Effector memory CD4-positive, alpha-beta T cell (primary cell): ENCODE results near the gene SLC5A6.
"Not testable (repeated sequence)": the region's sequence is repeated elsewhere in the genome, so short reads cannot be mapped to it uniquely, and the experiment has no call there.

Experiments used
- DNase-seq, 3 donors: peaks; one replicate each; pipeline ENCODE4 v3.0.0-alpha.2; 2020
- H3K27ac ChIP-seq: 2 replicates; pipeline ENCODE4 v1.7.0; 2013; ENCODE audit warnings: mild to moderate bottlenecking, low read length, moderate library complexity; ENCODE audit not compliant: insufficient read depth, poor library complexity, severe bottlenecking
- H3K27me3 ChIP-seq: replicated peaks from 2 replicates; pipeline ENCODE4 v1.7.0; 2013; ENCODE audit warnings: mild to moderate bottlenecking, low read length; ENCODE audit not compliant: insufficient read depth, control insufficient read depth, poor library complexity, severe bottlenecking
- H3K36me3 ChIP-seq: 2 replicates; pipeline ENCODE4 v1.7.0; 2013; ENCODE audit warnings: mild to moderate bottlenecking, low read length, moderate library complexity; ENCODE audit not compliant: control insufficient read depth, insufficient read depth
- H3K4me1 ChIP-seq: 2 replicates; pipeline ENCODE4 v1.7.0; 2013; ENCODE audit warnings: low read length, mild to moderate bottlenecking; ENCODE audit not compliant: control insufficient read depth, insufficient read depth, poor library complexity, severe bottlenecking
- H3K4me3 ChIP-seq: 2 replicates; pipeline ENCODE4 v1.7.0; 2013; ENCODE audit warnings: low read length, low read depth, mild to moderate bottlenecking; ENCODE audit not compliant: insufficient read depth, poor library complexity, severe bottlenecking
- H3K9me3 ChIP-seq: 2 replicates; pipeline ENCODE4 v1.7.0; 2013; ENCODE audit warnings: mild to moderate bottlenecking, low read length, moderate library complexity; ENCODE audit not compliant: control insufficient read depth

The SLC5A6 gene

GRCh38 chr2:27179344-27180000 is 32.6 kb downstream of the SLC5A6 start:
- no peaks in the 10 kb centered on the region for H3K27me3 ChIP-seq
- H3K4me3 ChIP-seq, result no peak overlapping the region
- H3K4me1 ChIP-seq, result no peaks in the 10 kb centered on the region
- H3K36me3 ChIP-seq, result no peaks in the 10 kb centered on the region
- H3K9me3 ChIP-seq, result no peaks in the 10 kb centered on the region
- DNase-seq, result no peak
- no peak overlapping the region for H3K27ac ChIP-seq

- H3K4me3 ChIP-seq, result no peak overlapping the region
Observed at GRCh38 chr2:27178469-27178868, 33.6 kb downstream of the SLC5A6 start.

GRCh38 chr2:27177441-27178351 is 34.4 kb downstream of the SLC5A6 start:
- no peaks in the 10 kb centered on the region for H3K36me3 ChIP-seq
- H3K27me3 ChIP-seq, result no peaks in the 10 kb centered on the region
- no peak for DNase-seq
- H3K4me3 ChIP-seq, result no peak overlapping the region
- H3K9me3 ChIP-seq, result no peaks in the 10 kb centered on the region
- no peaks in the 10 kb centered on the region for H3K4me1 ChIP-seq
- H3K27ac ChIP-seq, result no peak overlapping the region

More at GRCh38 chr2:27178469-27178868, 33.6 kb downstream of the SLC5A6 start:
- Histone ChIP-seq H3K9me3 (no peaks in the 10 kb centered on the region), H3K27ac (no peak overlapping the region), H3K4me1 (no peaks in the 10 kb centered on the region), H3K27me3 (no peaks in the 10 kb centered on the region), H3K36me3 (no peaks in the 10 kb centered on the region)
- no peak for DNase-seq

GRCh38 chr2:27175781-27176180 is 36.3 kb downstream of the SLC5A6 start:
- not testable (repeated sequence) for H3K27ac ChIP-seq, DNase-seq, H3K36me3 ChIP-seq, H3K4me1 ChIP-seq, H3K27me3 ChIP-seq, H3K4me3 ChIP-seq, H3K9me3 ChIP-seq

- Histone ChIP-seq H3K27me3 (no peaks in the 10 kb centered on the region), H3K27ac (no peak overlapping the region)
- DNase-seq, result no peak
Observed at GRCh38 chr2:27175330-27175729, 36.7 kb downstream of the SLC5A6 start.

DNA sequence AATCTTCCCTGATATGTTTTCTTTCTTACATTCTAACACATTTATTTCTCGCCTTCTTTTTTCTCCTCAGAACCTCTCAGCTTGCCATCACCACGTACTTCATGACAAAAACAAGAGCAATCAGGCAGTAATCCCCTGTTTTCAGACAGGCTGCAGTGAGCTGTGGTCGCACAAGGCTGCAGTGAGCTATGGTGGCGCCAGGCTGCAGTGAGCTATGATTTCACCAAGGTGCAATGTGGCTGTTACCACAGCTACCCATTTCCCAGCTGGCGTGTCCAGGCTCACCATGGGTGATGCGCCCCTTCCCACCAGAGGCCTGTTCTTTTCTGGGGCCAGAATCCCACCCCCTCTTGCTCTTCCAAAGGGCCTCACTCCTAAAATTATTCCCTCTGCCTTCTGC is 37.4 kb downstream of the SLC5A6 start:
- no peak for DNase-seq
- no peaks in the 10 kb centered on the region for H3K36me3 ChIP-seq
- no peaks in the 10 kb centered on the region for H3K9me3 ChIP-seq
- no peak overlapping the region for H3K27ac ChIP-seq
- no peaks in the 10 kb centered on the region for H3K27me3 ChIP-seq
- H3K4me1 ChIP-seq, result no peaks in the 10 kb centered on the region
- H3K4me3 ChIP-seq, result no peak overlapping the region

More at GRCh38 chr2:27175330-27175729, 36.7 kb downstream of the SLC5A6 start:
- H3K4me3 ChIP-seq, result no peak overlapping the region
- H3K36me3 ChIP-seq, result no peaks in the 10 kb centered on the region
- no peaks in the 10 kb centered on the region for H3K4me1 ChIP-seq
- H3K9me3 ChIP-seq, result no peaks in the 10 kb centered on the region

DNA sequence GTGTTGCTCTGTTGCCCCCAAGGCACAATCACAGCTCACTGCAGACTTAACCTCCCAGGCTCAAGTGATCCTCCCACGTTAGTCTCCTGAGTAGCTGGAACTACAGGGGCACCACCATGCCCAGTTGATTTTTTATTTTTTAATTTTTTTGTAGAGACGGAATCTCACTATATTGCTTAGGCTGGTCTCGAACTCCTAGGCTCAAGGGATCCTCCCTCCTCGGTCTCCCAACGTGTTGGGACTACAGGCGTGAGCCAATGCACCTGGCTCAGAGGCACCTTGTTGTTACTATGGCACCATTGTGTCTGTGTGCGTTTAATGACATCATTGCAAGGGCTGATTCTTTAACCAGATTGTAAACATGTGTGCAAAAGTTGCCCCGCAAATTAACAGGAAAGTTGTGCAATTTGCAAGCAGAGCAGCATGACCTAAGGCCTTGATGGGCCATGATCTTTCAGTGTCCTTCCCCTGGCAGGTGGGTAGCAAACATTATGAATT is 40.7 kb downstream of the SLC5A6 start:
- no peaks in the 10 kb centered on the region for H3K4me1 ChIP-seq
- H3K27me3 ChIP-seq, result no peaks in the 10 kb centered on the region

DNA sequence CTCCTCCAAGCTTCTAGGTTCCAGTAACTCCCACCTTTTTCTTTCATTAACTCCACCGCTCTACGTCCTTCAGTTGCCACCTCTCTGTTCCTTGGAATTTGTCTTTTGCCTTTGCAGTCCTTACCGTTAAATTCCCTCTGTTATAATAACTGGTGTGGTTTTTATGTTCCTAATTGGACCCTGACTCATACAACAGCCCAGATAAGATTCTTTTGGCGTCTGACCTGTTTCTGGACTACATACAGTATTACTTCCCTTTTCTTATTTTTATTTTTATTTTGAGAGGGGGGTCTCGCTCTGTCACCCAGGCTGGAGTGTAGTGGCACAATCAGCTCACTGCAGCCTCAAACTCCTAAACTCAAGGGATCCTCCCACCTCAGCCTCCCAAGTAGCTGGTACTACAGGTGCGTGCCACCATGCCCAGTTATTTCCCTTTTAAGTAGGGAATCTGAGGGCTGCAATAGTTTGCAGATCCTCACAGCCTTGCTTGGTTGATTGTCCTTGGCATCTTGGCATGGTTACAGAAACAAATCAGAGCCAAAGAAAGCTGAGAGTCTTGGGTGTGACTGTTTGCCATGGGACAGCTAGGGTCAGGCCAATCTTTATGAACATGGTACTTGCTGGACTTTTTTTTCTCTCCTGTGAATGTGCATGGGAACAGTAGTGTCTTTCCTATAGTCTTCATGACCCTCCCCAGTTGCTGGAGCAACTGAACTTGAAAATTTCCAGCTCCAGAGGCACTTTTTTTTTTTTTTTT is 41.3 kb downstream of the SLC5A6 start:
- DNase-seq, result no peak
- no peaks in the 10 kb centered on the region for H3K4me1 ChIP-seq
- no peaks in the 10 kb centered on the region for H3K36me3 ChIP-seq
- H3K27ac ChIP-seq, result no peak overlapping the region
- no peaks in the 10 kb centered on the region for H3K9me3 ChIP-seq
- no peak overlapping the region for H3K4me3 ChIP-seq
- H3K27me3 ChIP-seq, result no peaks in the 10 kb centered on the region

More for the DNA sequence above, 40.7 kb downstream of the SLC5A6 start:
- Histone ChIP-seq H3K4me3 (no peak overlapping the region), H3K36me3 (no peaks in the 10 kb centered on the region), H3K27ac (no peak overlapping the region), H3K9me3 (no peaks in the 10 kb centered on the region)
- DNase-seq, result no peak

- no peak for DNase-seq
- Histone ChIP-seq H3K36me3 (no peaks in the 10 kb centered on the region), H3K4me1 (no peaks in the 10 kb centered on the region), H3K4me3 (no peak overlapping the region), H3K27ac (no peak overlapping the region), H3K9me3 (no peaks in the 10 kb centered on the region), H3K27me3 (no peaks in the 10 kb centered on the region)
Observed at GRCh38 chr2:27164960-27165763, 46.9 kb downstream of the SLC5A6 start.
